ENCODE results near the gene GTPBP4.

DNA sequence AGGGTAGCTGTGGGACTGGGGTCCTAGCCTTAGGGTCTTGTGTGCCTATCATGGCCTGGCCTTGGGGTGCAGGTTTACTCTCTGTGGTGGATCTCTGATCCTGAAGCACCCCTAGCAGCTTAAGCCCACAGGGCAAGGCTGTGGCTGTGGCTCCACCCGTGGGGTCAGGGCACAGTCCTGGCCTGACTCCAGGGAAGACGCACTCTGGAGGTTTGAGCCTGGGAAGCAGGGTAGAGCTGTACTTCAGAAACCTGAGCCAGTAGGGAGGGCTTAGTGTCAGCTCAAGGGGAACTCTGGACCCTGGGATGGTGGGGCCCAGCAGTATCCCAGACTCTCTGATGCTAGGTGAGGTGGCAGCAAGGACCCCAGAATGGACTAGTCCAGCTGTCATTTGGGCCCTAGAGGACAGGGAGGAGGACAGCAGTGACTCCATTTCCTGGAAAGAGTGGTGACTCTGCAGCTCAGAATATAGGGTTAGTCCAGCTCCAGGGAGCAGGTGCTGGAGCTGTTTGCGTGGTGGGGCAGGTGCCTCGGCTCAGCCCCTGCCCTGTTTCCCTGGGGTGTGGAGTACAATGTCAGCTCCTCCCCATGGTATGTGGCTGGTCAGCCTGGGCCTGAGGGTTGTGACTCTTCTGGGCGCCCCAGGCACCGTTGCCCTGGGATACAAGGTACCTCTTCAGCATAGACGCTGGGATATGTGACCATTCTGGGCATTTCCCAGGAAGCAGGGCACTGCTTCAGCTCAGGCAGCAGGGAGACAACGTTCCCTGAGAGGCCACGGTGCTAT, 15.8 kb downstream of the GTPBP4 start:
- TF ChIP-seq, protein P1, sequence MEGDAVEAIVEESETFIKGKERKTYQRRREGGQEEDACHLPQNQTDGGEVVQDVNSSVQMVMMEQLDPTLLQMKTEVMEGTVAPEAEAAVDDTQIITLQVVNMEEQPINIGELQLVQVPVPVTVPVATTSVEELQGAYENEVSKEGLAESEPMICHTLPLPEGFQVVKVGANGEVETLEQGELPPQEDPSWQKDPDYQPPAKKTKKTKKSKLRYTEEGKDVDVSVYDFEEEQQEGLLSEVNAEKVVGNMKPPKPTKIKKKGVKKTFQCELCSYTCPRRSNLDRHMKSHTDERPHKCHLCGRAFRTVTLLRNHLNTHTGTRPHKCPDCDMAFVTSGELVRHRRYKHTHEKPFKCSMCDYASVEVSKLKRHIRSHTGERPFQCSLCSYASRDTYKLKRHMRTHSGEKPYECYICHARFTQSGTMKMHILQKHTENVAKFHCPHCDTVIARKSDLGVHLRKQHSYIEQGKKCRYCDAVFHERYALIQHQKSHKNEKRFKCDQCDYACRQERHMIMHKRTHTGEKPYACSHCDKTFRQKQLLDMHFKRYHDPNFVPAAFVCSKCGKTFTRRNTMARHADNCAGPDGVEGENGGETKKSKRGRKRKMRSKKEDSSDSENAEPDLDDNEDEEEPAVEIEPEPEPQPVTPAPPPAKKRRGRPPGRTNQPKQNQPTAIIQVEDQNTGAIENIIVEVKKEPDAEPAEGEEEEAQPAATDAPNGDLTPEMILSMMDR (IDR thresholded peaks at IDR 0.05; ENCODE audit: low read depth, low read length): no peak
- no peak for TF ChIP-seq EZH2phosphoT487 (IDR thresholded peaks at IDR 0.05; ENCODE audit: low read depth)

All from OCI-LY3 (cell line).